Astrocyte of the cerebellum (primary cell): ENCODE measurements around the gene EYS.
"Not testable (repeated sequence)": the region's sequence is repeated elsewhere in the genome, so short reads cannot be mapped to it uniquely, and the experiment has no call there.

Source experiments
- DNase-seq: peaks from one replicate; pipeline ENCODE4 v3.0.0-alpha.2; 2011; ENCODE audit warnings: low read depth
- H3K4me3 ChIP-seq: 2 replicates; pipeline ENCODE4 v1.5.1; 2011; ENCODE audit warnings: mild to moderate bottlenecking, low read depth, low read length, moderate library complexity
- CTCF ChIP-seq: IDR thresholded peaks from 2 replicates; pipeline ENCODE4 v1.5.1; 2012; ENCODE audit warnings: low read length, low read depth, moderate library complexity, mild to moderate bottlenecking; ENCODE audit errors: missing control alignments
- in situ Hi-C: cut with HindIII; loops from 2 replicates; pipeline ENCODE4 v1.10.0; 2017; ENCODE audit warnings: low sequenced_read_pairs

The EYS gene

GRCh38 chr6:63997734-63998133 lies 1709.3 kb downstream of the EYS start:
- DNase-seq, result no peak
- in situ Hi-C loops, result no loop called here
- H3K4me3 ChIP-seq, result no peak overlapping the region
- TF ChIP-seq CTCF, result no peak

- no peak for DNase-seq
- no peak overlapping the region for H3K4me3 ChIP-seq
- in situ Hi-C loops, result no loop called here
- TF ChIP-seq CTCF, result no peak
Measured at GRCh38 chr6:63997221-63997620, 1709.8 kb downstream of the EYS start.

GRCh38 chr6:63985223-63985622 lies 1721.8 kb downstream of the EYS start:
- H3K4me3 ChIP-seq, result no peak overlapping the region
- in situ Hi-C loops, result no loop called here
- DNase-seq, result no peak
- TF ChIP-seq CTCF, result no peak

- no peak for DNase-seq
- no peak for TF ChIP-seq CTCF
- in situ Hi-C loops, result no loop called here
- no peak overlapping the region for H3K4me3 ChIP-seq
Measured at GRCh38 chr6:63975699-63976098, 1731.3 kb downstream of the EYS start.

GRCh38 chr6:63968650-63969049 lies 1738.4 kb downstream of the EYS start:
- in situ Hi-C loops, result no loop called here

GRCh38 chr6:63964366-63964765 lies 1742.7 kb downstream of the EYS start:
- in situ Hi-C loops, result no loop called here
- no peak for TF ChIP-seq CTCF

More at GRCh38 chr6:63968650-63969049, 1738.4 kb downstream of the EYS start:
- no peak for DNase-seq
- TF ChIP-seq CTCF, result no peak
- no peak overlapping the region for H3K4me3 ChIP-seq

GRCh38 chr6:63963769-63964315 lies 1743.2 kb downstream of the EYS start:
- in situ Hi-C loops, result no loop called here
- TF ChIP-seq CTCF, result no peak
- no peak for DNase-seq
- no peak overlapping the region for H3K4me3 ChIP-seq

More at GRCh38 chr6:63964366-63964765, 1742.7 kb downstream of the EYS start:
- DNase-seq, result no peak
- no peak overlapping the region for H3K4me3 ChIP-seq

GRCh38 chr6:63953336-63954021 lies 1753.5 kb downstream of the EYS start:
- in situ Hi-C loops, DNase-seq, H3K4me3 ChIP-seq: not testable (repeated sequence)
